Measurements from ENCODE around the gene THUMPD3. TPM values are rescaled to one million over a fixed set of nuclear protein-coding genes. Genes with fewer than 3 reads are reported as not detected.

The THUMPD3 gene
- total and polyA plus RNA-seq, 9 of the 15 experiments (the other 6 are each of a cell fraction or from before 2014, with no cell fraction given): 58.3 to 132 (median 113) TPM

DNA sequence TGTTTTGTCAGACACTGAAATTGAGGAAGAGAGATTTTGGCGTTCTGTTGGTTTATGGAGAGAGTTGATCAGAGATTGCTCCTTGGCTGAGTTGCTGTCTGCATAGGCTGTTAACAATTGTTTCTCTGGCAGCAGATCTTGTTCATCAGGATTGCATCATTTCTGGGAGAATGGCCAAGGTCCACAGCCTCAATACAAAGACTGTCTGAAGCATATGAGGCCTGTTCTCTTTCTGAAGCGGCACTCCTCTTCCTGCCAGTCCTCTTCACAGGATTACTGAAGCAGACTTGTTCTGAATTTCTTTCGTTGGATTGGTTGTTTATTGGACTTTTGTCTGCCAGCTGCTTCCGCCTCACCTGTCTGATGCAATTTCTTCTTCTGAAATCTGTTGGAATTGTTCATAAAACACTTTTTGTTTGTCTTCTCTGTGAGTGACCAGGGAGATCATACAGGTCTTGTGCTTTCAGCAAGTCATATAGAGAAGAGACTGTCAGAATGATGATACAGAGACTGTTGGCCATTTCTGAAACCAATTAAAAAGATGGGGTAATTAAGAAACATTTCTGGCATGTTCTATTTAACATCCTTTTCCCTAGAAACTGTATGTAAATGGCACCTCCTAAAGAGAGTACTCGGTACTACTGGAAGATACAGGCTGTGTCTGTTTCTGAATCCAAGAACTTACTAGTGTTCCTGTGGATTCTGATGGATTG lies 60.0 kb downstream of the THUMPD3 start (continued):
- TF ChIP-seq ZNF778 (CRISPR knock-in tag; IDR thresholded peaks at IDR 0.05) (no peak), GTF2F1 (IDR thresholded peaks at IDR 0.05; ENCODE audit: low read depth, low read length) (no peak)
- TF ChIP-seq, protein P1, sequence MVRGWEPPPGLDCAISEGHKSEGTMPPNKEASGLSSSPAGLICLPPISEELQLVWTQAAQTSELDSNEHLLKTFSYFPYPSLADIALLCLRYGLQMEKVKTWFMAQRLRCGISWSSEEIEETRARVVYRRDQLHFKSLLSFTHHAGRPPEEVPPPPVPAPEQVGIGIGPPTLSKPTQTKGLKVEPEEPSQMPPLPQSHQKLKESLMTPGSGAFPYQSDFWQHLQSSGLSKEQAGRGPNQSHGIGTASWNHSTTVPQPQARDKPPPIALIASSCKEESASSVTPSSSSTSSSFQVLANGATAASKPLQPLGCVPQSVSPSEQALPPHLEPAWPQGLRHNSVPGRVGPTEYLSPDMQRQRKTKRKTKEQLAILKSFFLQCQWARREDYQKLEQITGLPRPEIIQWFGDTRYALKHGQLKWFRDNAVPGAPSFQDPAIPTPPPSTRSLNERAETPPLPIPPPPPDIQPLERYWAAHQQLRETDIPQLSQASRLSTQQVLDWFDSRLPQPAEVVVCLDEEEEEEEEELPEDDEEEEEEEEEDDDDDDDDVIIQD (CRISPR knock-in tag; IDR thresholded peaks at IDR 0.05): no peak
- TF ChIP-seq, protein P2, sequence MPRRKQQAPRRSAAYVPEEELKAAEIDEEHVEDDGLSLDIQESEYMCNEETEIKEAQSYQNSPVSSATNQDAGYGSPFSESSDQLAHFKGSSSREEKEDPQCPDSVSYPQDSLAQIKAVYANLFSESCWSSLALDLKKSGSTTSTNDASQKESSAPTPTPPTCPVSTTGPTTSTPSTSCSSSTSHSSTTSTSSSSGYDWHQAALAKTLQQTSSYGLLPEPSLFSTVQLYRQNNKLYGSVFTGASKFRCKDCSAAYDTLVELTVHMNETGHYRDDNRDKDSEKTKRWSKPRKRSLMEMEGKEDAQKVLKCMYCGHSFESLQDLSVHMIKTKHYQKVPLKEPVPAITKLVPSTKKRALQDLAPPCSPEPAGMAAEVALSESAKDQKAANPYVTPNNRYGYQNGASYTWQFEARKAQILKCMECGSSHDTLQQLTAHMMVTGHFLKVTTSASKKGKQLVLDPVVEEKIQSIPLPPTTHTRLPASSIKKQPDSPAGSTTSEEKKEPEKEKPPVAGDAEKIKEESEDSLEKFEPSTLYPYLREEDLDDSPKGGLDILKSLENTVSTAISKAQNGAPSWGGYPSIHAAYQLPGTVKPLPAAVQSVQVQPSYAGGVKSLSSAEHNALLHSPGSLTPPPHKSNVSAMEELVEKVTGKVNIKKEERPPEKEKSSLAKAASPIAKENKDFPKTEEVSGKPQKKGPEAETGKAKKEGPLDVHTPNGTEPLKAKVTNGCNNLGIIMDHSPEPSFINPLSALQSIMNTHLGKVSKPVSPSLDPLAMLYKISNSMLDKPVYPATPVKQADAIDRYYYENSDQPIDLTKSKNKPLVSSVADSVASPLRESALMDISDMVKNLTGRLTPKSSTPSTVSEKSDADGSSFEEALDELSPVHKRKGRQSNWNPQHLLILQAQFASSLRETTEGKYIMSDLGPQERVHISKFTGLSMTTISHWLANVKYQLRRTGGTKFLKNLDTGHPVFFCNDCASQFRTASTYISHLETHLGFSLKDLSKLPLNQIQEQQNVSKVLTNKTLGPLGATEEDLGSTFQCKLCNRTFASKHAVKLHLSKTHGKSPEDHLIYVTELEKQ (CRISPR knock-in tag; IDR thresholded peaks at IDR 0.05): no peak

DNA sequence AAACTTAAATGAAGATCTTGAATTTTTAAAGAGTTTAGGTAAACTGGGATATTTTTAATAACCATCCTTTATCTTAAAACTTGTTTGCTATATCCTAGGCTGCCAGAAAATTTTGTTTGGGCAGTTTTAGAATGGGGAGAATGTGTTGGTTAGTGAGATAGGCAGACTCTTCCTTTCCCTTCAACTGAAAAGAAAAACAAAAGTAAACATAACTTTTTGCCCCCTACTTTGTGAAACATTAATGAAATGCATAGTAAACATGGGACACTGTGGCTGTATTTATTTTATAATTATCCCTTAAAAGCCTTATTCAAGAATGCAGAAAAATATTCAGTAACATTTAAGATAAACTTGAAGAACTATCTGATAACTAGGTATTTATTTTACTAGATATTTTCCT lies 65.6 kb downstream of the THUMPD3 start:
- Histone ChIP-seq H3K4me1 (replicated peaks in 1 of 2; ENCODE audit: control insufficient read depth in 2 of 2, insufficient read depth in 2 of 2, low read length in 2 of 2) (no peaks in the 10 kb centered on the region; a peak in 1 of 5 replicates), H3K9me1 (ENCODE audit: control insufficient read depth, insufficient read depth, low read length) (no peaks in the 10 kb centered on the region), H2AFZ (ENCODE audit: low read depth, low read length) (no peak overlapping the region), H3K27ac (ENCODE audit: extremely low read depth, low read depth, low read length) (no peak overlapping the region), H3K36me3 (ENCODE audit: control insufficient read depth, insufficient read depth, low read length) (peaks cover 97% of the 10 kb centered on the region), H4K20me1 (replicated peaks; ENCODE audit: control insufficient read depth, insufficient read depth, low read length) (no peaks in the 10 kb centered on the region; the same call in 1 of the 2 replicates), H3K79me2 (ENCODE audit: control insufficient read depth, insufficient read depth, low read length) (peaks cover 87% of the 10 kb centered on the region), H3K4me2 (ENCODE audit: insufficient read depth, low read length) (no peak overlapping the region), H3K4me3 (no peak overlapping the region), H3K9ac (ENCODE audit: insufficient read depth in 1 of 2, low read depth in 2 of 2, low read length in 2 of 2) (no peak overlapping the region), H3K9me3 (replicated peaks; ENCODE audit: control insufficient read depth, insufficient read depth, low read depth, low read length) (no peaks in the 10 kb centered on the region), H3K27me3 (ENCODE audit: control insufficient read depth in 2 of 2, insufficient read depth in 2 of 2, low read length in 2 of 2) (no peaks in the 10 kb centered on the region)
- in situ Hi-C loops (cut with MboI): loop anchor here (5.0 kb wide), 1 partner anchor 66 kb away; the partner anchor contains the start of gene THUMPD3
- DNase-seq (ENCODE audit: extremely low read depth in 1 of 4, low spot score in 3 of 4) (no peak), ATAC-seq (no peak), FAIRE-seq (no peak)
- no TSS peak for BruUV-seq (replicated peaks)
- CTCF ChIA-PET (ENCODE audit: low intra/inter-chr PET ratio): no interaction called here
- intact Hi-C loops (cut with micrococcal nuclease): no loop called here
- POLR2A ChIA-PET: interaction anchor here (1.1 kb wide), 2 partner anchors 31 to 33 kb away, joined by 3 read pairs; partner anchors contain the start of gene SETD5
- TF ChIP-seq PHF21A (IDR thresholded peaks at IDR 0.05; ENCODE audit: borderline replicate concordance, low read depth) (no peak), TCFL5 (CRISPR knock-in tag; conservative IDR thresholded peaks at IDR 0.05) (no peak), ZNF253 (CRISPR knock-in tag; conservative IDR thresholded peaks at IDR 0.05) (no peak)
